CD4-positive, alpha-beta T cell (primary cell): ENCODE measurements around the gene CAMTA1. TPM values are rescaled to one million over a fixed set of nuclear protein-coding genes. Genes with fewer than 3 reads are reported as not detected.

Experiments
- ATAC-seq: fragments of 200-7000 bp; cut with Tn5 transposase; one replicate; pipeline ENCODE4 v1.10.0; 2022; ENCODE audit warnings: mild to moderate bottlenecking; ENCODE audit not compliant: poor library complexity
- CTCF ChIA-PET: fragments of 350-600 bp; sonication (Branson Sonifier 250); formaldehyde crosslinking; loops from one replicate; lab custom pipeline; 2021; ENCODE audit warnings: antibody characterized with exemption, inconsistent platforms; lab: Charles Lee
- POLR2A ChIA-PET: fragments of 350-600 bp; sonication (Branson Sonifier 250); formaldehyde crosslinking; loops from one replicate; lab custom pipeline; 2021; ENCODE audit warnings: antibody characterized with exemption, inconsistent platforms; lab: Charles Lee
- DNase-seq, 14 experiments: peaks; one replicate each; pipeline ENCODE4 v3.0.0-alpha.2; 2013 to 2020; ENCODE audit warnings: mixed read lengths in 2 of 14
- H3K27ac ChIP-seq, 2 donors: one replicate each; pipeline versions ENCODE4 v1.5.1 to v1.7.0; 2013; ENCODE audit warnings: low read length in 2 of 2, low read depth in 1 of 2, mild to moderate bottlenecking in 1 of 2
- H3K27me3 ChIP-seq, 2 experiments: 1 replicate in 1 of 2; 2 replicates in 1 of 2; pipeline versions ENCODE4 v1.6.1 to v1.7.0; 2013; ENCODE audit warnings: low read length in 2 of 2, control low read depth in 1 of 2, mild to moderate bottlenecking in 1 of 2, moderate library complexity in 1 of 2; ENCODE audit not compliant: insufficient read depth in 2 of 2, control insufficient read depth in 1 of 2
- H3K36me3 ChIP-seq: one replicate; pipeline ENCODE4 v1.6.1; 2013; ENCODE audit warnings: low read length, control low read depth; ENCODE audit not compliant: insufficient read depth
- H3K4me1 ChIP-seq: one replicate; pipeline ENCODE4 v1.6.1; 2013; ENCODE audit warnings: low read length, control low read depth; ENCODE audit not compliant: insufficient read depth
- H3K4me3 ChIP-seq: one replicate; pipeline ENCODE4 v1.5.1; 2013; ENCODE audit warnings: mild to moderate bottlenecking, low read length, moderate library complexity
- H3K9me3 ChIP-seq, 2 experiments: 1 replicate in 1 of 2; 2 replicates in 1 of 2; pipeline versions ENCODE4 v1.6.1 to v1.7.0; 2013; ENCODE audit warnings: low read length in 2 of 2, mild to moderate bottlenecking in 2 of 2, control low read depth in 1 of 2, moderate library complexity in 1 of 2; ENCODE audit not compliant: control insufficient read depth in 1 of 2, insufficient read depth in 1 of 2
- H3K27ac Mint-ChIP-seq: one replicate; pipeline ENCODE4 v1.8.0; 2020; ENCODE audit warnings: mixed read lengths
- H3K27me3 Mint-ChIP-seq: one replicate; pipeline ENCODE4 v1.8.0; 2021; ENCODE audit warnings: mixed read lengths
- H3K36me3 Mint-ChIP-seq: one replicate; pipeline ENCODE4 v1.8.0; 2021; ENCODE audit warnings: low read depth, mixed read lengths
- H3K4me1 Mint-ChIP-seq: one replicate; pipeline ENCODE4 v1.8.0; 2021; ENCODE audit warnings: low read depth, mixed read lengths
- H3K4me3 Mint-ChIP-seq: one replicate; pipeline ENCODE4 v1.8.0; 2020; ENCODE audit warnings: mild to moderate bottlenecking, mixed read lengths
- H3K9me3 Mint-ChIP-seq: one replicate; pipeline ENCODE4 v1.8.0; 2020; ENCODE audit warnings: mixed read lengths
- CTCF ChIP-seq: fragments of 200-600 bp; IDR thresholded peaks from one replicate; pipeline ENCODE4 v1.8.0; 2022; ENCODE audit warnings: antibody characterized with exemption, mild to moderate bottlenecking
- intact Hi-C, 2 experiments: fragments of 100-400 bp; cut with DNase I in 1 of 2; cut with micrococcal nuclease in 1 of 2; formaldehyde crosslinking; loops; one replicate each; pipeline versions ENCODE4 v1.15.1 to v1.9.0; 2023 to 2025; cut with DNase I, micrococcal nuclease
- total RNA-seq, 174 experiments: library from RNA in 2 of 174; stranded (reverse) in 2 of 174; gene quantifications; one replicate each; pipeline ENCODE4 v1.2.3 and lab custom pipeline; 2021 to 2026

Gene CAMTA1
- total RNA-seq, 2 experiments from 2014 or later: 38.6 to 39.3 TPM

- Histone ChIP-seq H3K9me3 (peaks cover 0 to 12% of the 10 kb centered on the region in 2 experiments), H3K27me3 (peaks cover 0 to 2% of the 10 kb centered on the region in 2 experiments), H3K27ac (no peak overlapping the region), H3K4me3 (no peak overlapping the region), H3K4me1 (no peaks in the 10 kb centered on the region), H3K36me3 (no peaks in the 10 kb centered on the region)
- DNase-seq: no peak
- ChIA-PET CTCF (no interaction called here), POLR2A (no interaction called here)
- no peak for TF ChIP-seq CTCF
- H3K4me1 Mint-ChIP-seq: no peaks in the 10 kb centered on the region
- no peak overlapping the region for H3K27ac Mint-ChIP-seq
- no peak overlapping the region for H3K4me3 Mint-ChIP-seq
- no peaks in the 10 kb centered on the region for H3K9me3 Mint-ChIP-seq
- intact Hi-C loops: no loop called here
- no peaks in the 10 kb centered on the region for H3K36me3 Mint-ChIP-seq
- peaks cover 8% of the 10 kb centered on the region for H3K27me3 Mint-ChIP-seq
- no peak for ATAC-seq
These were observed 788.2 kb downstream of the CAMTA1 start for GRCh38 chr1:7573481-7573880.

- TF ChIP-seq CTCF: no peak
- Mint-ChIP-seq H3K4me3 (no peak overlapping the region), H3K4me1 (no peaks in the 10 kb centered on the region), H3K27me3 (peaks cover 8% of the 10 kb centered on the region), H3K36me3 (no peaks in the 10 kb centered on the region), H3K9me3 (no peaks in the 10 kb centered on the region), H3K27ac (no peak overlapping the region)
- ChIA-PET POLR2A (no interaction called here), CTCF (no interaction called here)
- intact Hi-C loops: no loop called here
- no peak for ATAC-seq
- Histone ChIP-seq H3K9me3 (peaks cover 0 to 16% of the 10 kb centered on the region in 2 experiments), H3K4me1 (no peaks in the 10 kb centered on the region), H3K36me3 (no peaks in the 10 kb centered on the region), H3K4me3 (no peak overlapping the region), H3K27ac (no peak overlapping the region), H3K27me3 (peaks cover 0 to 2% of the 10 kb centered on the region in 2 experiments)
- no peak for DNase-seq
These were observed 789.1 kb downstream of the CAMTA1 start for GRCh38 chr1:7574121-7575040.

GRCh38 chr1:7575041-7575400 lies 789.8 kb downstream of the CAMTA1 start:
- CTCF ChIA-PET: no interaction called here
- no peak for TF ChIP-seq CTCF
- H3K27ac ChIP-seq: no peak overlapping the region
- no peaks in the 10 kb centered on the region for H3K36me3 ChIP-seq
- POLR2A ChIA-PET: no interaction called here
- no peaks in the 10 kb centered on the region for H3K4me1 ChIP-seq
- Mint-ChIP-seq H3K4me1 (no peaks in the 10 kb centered on the region), H3K27me3 (peaks cover 8% of the 10 kb centered on the region), H3K36me3 (no peaks in the 10 kb centered on the region), H3K4me3 (no peak overlapping the region), H3K9me3 (no peaks in the 10 kb centered on the region), H3K27ac (no peak overlapping the region)
- intact Hi-C loops: no loop called here
- H3K27me3 ChIP-seq: peaks cover 0 to 2% of the 10 kb centered on the region in 2 experiments
- DNase-seq (no peak), ATAC-seq (no peak)
- peaks cover 0 to 16% of the 10 kb centered on the region in 2 experiments for H3K9me3 ChIP-seq
- H3K4me3 ChIP-seq: no peak overlapping the region
